Endothelial cell of umbilical vein (primary cell): ENCODE measurements around the gene PNPLA1. TPM values are rescaled to one million over a fixed set of nuclear protein-coding genes. Genes with fewer than 3 reads are reported as not detected.

Source experiments
- BruUV-seq: library from RNA; stranded (reverse); fragments of 400-500 nt; replicated peaks from 2 replicates; lab custom pipeline; 2021; lab: Mats Ljungman, UMichigan
- CTCF ChIA-PET: fragments of 300-600, 350-600 bp; sonication (Branson Sonifier 250); formaldehyde crosslinking; loops from one replicate; lab custom pipeline; 2021; ENCODE audit warnings: antibody characterized with exemption, inconsistent platforms; lab: Charles Lee
- POLR2A ChIA-PET: fragments of 300-600, 350-600 bp; sonication (Branson Sonifier 250); formaldehyde crosslinking; loops from one replicate; lab custom pipeline; 2021; ENCODE audit warnings: antibody characterized with exemption, inconsistent platforms; lab: Charles Lee
- DNase-seq: peaks from one replicate; pipeline ENCODE4 v3.0.0-alpha.2; 2011; ENCODE audit warnings: low read depth, low spot score
- FAIRE-seq: peaks from 2 replicates; lab custom pipeline; 2011; peaks lifted over from hg19 to GRCh38; lab: Jason Lieb, UNC
- H2AFZ ChIP-seq: 2 replicates; pipeline ENCODE4 v1.6.0; 2012; ENCODE audit warnings: low read depth, low read length, control low read depth, inconsistent platforms
- H3K27ac ChIP-seq: 2 replicates; pipeline ENCODE4 v1.5.1; 2011; ENCODE audit warnings: low read depth, mild to moderate bottlenecking, control low read depth, low read length, moderate library complexity; ENCODE audit not compliant: insufficient read depth
- H3K27me3 ChIP-seq, 2 experiments: 2 replicates each; pipeline versions ENCODE4 v1.6.0 to v1.6.1; 2011; ENCODE audit warnings: low read length in 2 of 2, mixed read lengths in 1 of 2; ENCODE audit not compliant: control insufficient read depth in 2 of 2, insufficient read depth in 2 of 2
- H3K36me3 ChIP-seq, 2 experiments: 2 replicates in 1 of 2; 3 replicates in 1 of 2; pipeline ENCODE4 v1.5.1; 2011; ENCODE audit warnings: low read length in 2 of 2, mild to moderate bottlenecking in 1 of 2, moderate library complexity in 1 of 2; ENCODE audit not compliant: control insufficient read depth in 2 of 2, insufficient read depth in 2 of 2; ENCODE audit errors: extremely low read depth in 1 of 2
- H3K4me1 ChIP-seq: 3 replicates; pipeline ENCODE4 v1.5.1; 2011; ENCODE audit warnings: mild to moderate bottlenecking, low read length; ENCODE audit not compliant: control insufficient read depth, insufficient read depth; ENCODE audit errors: extremely low read depth
- H3K4me2 ChIP-seq: 2 replicates; pipeline ENCODE4 v1.6.1; 2011; ENCODE audit warnings: low read length, control low read depth, mixed read lengths; ENCODE audit not compliant: insufficient read depth
- H3K4me3 ChIP-seq, 3 experiments: fragments of 200-600 bp in 1 of 3; sonication (generic), shearing (Covaris generic) in 1 of 3; replicated peaks in 1 of 3; 2 replicates each; pipeline ENCODE4 v1.5.1; 2011 to 2016; ENCODE audit warnings: control low read depth in 3 of 3, low read length in 3 of 3, mild to moderate bottlenecking in 2 of 3, inconsistent platforms in 1 of 3, low read depth in 1 of 3, moderate library complexity in 1 of 3; ENCODE audit not compliant: insufficient read depth in 1 of 3
- H3K79me2 ChIP-seq: 2 replicates; pipeline ENCODE4 v1.6.0; 2012; ENCODE audit warnings: low read length, inconsistent platforms; ENCODE audit not compliant: control insufficient read depth, insufficient read depth
- H3K9ac ChIP-seq: replicated peaks from 2 replicates; pipeline ENCODE3; 2011; ENCODE audit warnings: low read length, control low read depth; ENCODE audit not compliant: insufficient read depth; ENCODE audit errors: extremely low read depth
- H3K9me1 ChIP-seq: replicated peaks from 3 replicates; pipeline ENCODE4 v1.6.0; 2011; ENCODE audit warnings: mild to moderate bottlenecking, low read length; ENCODE audit not compliant: control insufficient read depth, insufficient read depth; ENCODE audit errors: extremely low read depth
- H3K9me3 ChIP-seq: replicated peaks from 2 replicates; pipeline ENCODE4 v1.5.1; 2012; ENCODE audit warnings: low read length, inconsistent platforms; ENCODE audit not compliant: control insufficient read depth, insufficient read depth
- H4K20me1 ChIP-seq: replicated peaks from 2 replicates; pipeline ENCODE3; 2011; ENCODE audit warnings: mild to moderate bottlenecking, low read length; ENCODE audit not compliant: control insufficient read depth, insufficient read depth; ENCODE audit errors: extremely low read depth
- CTCF ChIP-seq, 2 donors: IDR thresholded peaks; 1 replicate in 1 of 2; 2 replicates in 1 of 2; pipeline ENCODE4 v1.5.1; 2011; ENCODE audit warnings: low read length in 2 of 2, mild to moderate bottlenecking in 2 of 2, moderate library complexity in 2 of 2, control low read depth in 1 of 2, inconsistent platforms in 1 of 2, low read depth in 1 of 2; ENCODE audit not compliant: insufficient read depth in 1 of 2; ENCODE audit errors: extremely low read depth in 1 of 2
- MAX ChIP-seq: IDR thresholded peaks from 2 replicates; pipeline ENCODE4 v1.6.1; 2011; ENCODE audit not compliant: insufficient read depth, insufficient read length
- MYC ChIP-seq: IDR thresholded peaks from one replicate; pipeline ENCODE4 v1.6.1; 2011; ENCODE audit warnings: mild to moderate bottlenecking, low read depth, low read length
- POLR2AphosphoS5 ChIP-seq: IDR thresholded peaks from 2 replicates; pipeline ENCODE4 v1.6.1; 2012; ENCODE audit warnings: low read depth, mild to moderate bottlenecking, control low read depth, low read length, moderate library complexity; ENCODE audit not compliant: insufficient read depth
- dilution Hi-C: fragments of 300-500 bp; cut with MboI; formaldehyde crosslinking; loops from one replicate; pipeline ENCODE4 v1.15.0; 2019; ENCODE audit warnings: low sequenced_read_pairs; ENCODE audit not compliant: extremely low pct_ligation_motif_present
- intact Hi-C: fragments of 100-400 bp; cut with micrococcal nuclease; formaldehyde crosslinking; loops from one replicate; pipeline ENCODE4 v1.10.0; 2022
- polyA plus RNA-seq, 4 experiments: library from polyadenylated mRNA; depleted of rRNA in 3 of 4; stranded (reverse) in 3 of 4; unstranded in 1 of 4; fragments of >200 nt; gene quantifications; 2 replicates each; pipeline versions ENCODE4 v1.2.1 to v1.2.3, GENCODE V29; 2011 to 2012; ENCODE audit warnings: missing spikeins in 1 of 4
- total RNA-seq: library from RNA; stranded (reverse); gene quantifications from 2 replicates; pipeline ENCODE4 v1.2.3, GENCODE V29; 2021

Gene PNPLA1
- total and polyA plus RNA-seq, 2 donors (not counting 3 experiments of a cell fraction or from before 2014, with no cell fraction given) = not detected

GRCh38 chr6:36331381-36331780 lies 61.5 kb downstream of the PNPLA1 start:
- TF ChIP-seq MYC (no peak), POLR2AphosphoS5 (no peak), CTCF (IDR thresholded peaks at IDR 0.05; ENCODE audit: extremely low read depth in 1 of 2, insufficient read depth in 1 of 2, low read depth in 1 of 2, low read length in 2 of 2) (no peak), MAX (no peak)
- Histone ChIP-seq H2AFZ (no peak overlapping the region), H3K79me2 (no peaks in the 10 kb centered on the region), H3K9ac (no peak overlapping the region), H3K9me3 (no peaks in the 10 kb centered on the region), H4K20me1 (no peaks in the 10 kb centered on the region), H3K27ac (no peak overlapping the region), H3K4me1 (no peaks in the 10 kb centered on the region), H3K4me2 (no peak overlapping the region), H3K36me3 (no peaks in the 10 kb centered on the region), H3K4me3 (no peak overlapping the region), H3K9me1 (no peaks in the 10 kb centered on the region), H3K27me3 (peaks cover 59 to 66% of the 10 kb centered on the region in 2 experiments)
- ChIA-PET CTCF (interaction anchor here (1.4 to 3.9 kb wide), 3 partner anchors 9 to 29 kb away, joined by 6 to 21 read pairs (median 21); no protein-coding TSS in a partner anchor), POLR2A (no interaction called here)
- dilution Hi-C loops = no loop called here
- DNase-seq (no peak), FAIRE-seq (no peak)
- intact Hi-C loops = no loop called here
- BruUV-seq = no TSS peak
